ENCODE data around the gene C10orf143. TPM values are rescaled to one million over a fixed set of nuclear protein-coding genes. Genes with fewer than 3 reads are reported as not detected.
A peak's percentile ranks its signal among the peaks of the same experiment; 100 is the strongest.

The C10orf143 gene
- total RNA-seq, 1 experiment from 2014 or later: 1.6 TPM

DNA sequence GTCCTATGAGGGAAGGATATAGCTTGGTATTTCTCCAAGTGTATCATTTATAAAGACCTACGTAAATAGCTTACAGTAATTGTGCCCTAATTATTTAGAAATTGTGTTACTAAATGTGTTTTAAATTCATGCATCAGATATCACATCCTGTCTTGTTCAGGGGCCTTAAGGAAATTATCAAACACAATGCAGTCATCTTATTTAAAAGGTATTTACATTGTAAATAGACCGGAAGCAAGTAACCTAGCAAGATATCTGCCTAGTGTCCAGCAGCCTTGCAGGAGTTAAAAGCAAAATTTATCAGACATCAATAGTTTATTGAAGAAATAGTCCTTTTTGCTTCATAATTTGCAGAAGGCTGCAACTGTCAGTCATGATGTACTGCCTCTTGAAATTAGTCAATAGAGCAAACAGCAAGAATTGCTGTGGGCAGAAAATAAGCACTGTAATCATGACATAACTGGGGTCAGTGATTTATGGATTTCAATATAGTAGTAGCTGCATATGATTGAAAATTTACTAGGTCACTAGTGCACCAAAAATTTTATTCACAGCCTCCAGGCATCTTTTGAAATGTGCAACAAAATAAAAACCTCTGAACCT lies 48.7 kb upstream of the C10orf143 start (continued):
- TF ChIP-seq, protein P1, sequence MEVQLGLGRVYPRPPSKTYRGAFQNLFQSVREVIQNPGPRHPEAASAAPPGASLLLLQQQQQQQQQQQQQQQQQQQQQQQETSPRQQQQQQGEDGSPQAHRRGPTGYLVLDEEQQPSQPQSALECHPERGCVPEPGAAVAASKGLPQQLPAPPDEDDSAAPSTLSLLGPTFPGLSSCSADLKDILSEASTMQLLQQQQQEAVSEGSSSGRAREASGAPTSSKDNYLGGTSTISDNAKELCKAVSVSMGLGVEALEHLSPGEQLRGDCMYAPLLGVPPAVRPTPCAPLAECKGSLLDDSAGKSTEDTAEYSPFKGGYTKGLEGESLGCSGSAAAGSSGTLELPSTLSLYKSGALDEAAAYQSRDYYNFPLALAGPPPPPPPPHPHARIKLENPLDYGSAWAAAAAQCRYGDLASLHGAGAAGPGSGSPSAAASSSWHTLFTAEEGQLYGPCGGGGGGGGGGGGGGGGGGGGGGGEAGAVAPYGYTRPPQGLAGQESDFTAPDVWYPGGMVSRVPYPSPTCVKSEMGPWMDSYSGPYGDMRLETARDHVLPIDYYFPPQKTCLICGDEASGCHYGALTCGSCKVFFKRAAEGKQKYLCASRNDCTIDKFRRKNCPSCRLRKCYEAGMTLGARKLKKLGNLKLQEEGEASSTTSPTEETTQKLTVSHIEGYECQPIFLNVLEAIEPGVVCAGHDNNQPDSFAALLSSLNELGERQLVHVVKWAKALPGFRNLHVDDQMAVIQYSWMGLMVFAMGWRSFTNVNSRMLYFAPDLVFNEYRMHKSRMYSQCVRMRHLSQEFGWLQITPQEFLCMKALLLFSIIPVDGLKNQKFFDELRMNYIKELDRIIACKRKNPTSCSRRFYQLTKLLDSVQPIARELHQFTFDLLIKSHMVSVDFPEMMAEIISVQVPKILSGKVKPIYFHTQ (CRISPR knock-in tag; IDR thresholded peaks at IDR 0.05): no peak
- TF ChIP-seq, protein P2, sequence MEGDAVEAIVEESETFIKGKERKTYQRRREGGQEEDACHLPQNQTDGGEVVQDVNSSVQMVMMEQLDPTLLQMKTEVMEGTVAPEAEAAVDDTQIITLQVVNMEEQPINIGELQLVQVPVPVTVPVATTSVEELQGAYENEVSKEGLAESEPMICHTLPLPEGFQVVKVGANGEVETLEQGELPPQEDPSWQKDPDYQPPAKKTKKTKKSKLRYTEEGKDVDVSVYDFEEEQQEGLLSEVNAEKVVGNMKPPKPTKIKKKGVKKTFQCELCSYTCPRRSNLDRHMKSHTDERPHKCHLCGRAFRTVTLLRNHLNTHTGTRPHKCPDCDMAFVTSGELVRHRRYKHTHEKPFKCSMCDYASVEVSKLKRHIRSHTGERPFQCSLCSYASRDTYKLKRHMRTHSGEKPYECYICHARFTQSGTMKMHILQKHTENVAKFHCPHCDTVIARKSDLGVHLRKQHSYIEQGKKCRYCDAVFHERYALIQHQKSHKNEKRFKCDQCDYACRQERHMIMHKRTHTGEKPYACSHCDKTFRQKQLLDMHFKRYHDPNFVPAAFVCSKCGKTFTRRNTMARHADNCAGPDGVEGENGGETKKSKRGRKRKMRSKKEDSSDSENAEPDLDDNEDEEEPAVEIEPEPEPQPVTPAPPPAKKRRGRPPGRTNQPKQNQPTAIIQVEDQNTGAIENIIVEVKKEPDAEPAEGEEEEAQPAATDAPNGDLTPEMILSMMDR (IDR thresholded peaks at IDR 0.05): no peak
- TF ChIP-seq ZNF416 (CRISPR knock-in tag; IDR thresholded peaks at IDR 0.05): no peak

DNA sequence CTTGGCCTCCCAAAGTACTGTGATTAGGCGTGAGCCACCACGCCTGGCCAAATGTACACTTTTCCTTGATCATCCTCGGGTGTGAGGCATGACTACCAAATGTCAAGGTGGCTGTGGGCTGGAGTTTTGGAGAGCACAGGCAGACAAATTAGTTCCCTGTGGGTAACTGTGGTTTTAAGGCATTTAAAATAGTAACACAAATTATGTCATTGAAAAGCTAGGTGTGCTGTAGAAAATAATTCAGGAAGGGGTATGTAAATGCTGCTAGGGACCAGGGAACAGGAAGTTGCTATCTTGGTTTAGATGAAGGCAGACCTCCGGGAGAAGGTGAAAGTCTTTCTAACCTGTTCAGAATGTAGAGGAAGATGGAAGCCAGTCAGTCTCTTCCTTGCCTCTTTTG lies 35.4 kb upstream of the C10orf143 start:
- H3K4me3 Mint-ChIP-seq: no peak overlapping the region
- H3K36me3 Mint-ChIP-seq: peaks cover 34% of the 10 kb centered on the region
- H3K27me3 Mint-ChIP-seq (ENCODE audit: low read depth): no peaks in the 10 kb centered on the region
- DNase-seq (ENCODE audit: low spot score) (no peak), ATAC-seq (no peak)
- H3K4me1 Mint-ChIP-seq: peaks cover 24% of the 10 kb centered on the region
- POLR2A ChIA-PET: no interaction called here
- H3K9me3 Mint-ChIP-seq: no peaks in the 10 kb centered on the region
- CTCF ChIA-PET: interaction anchor here (0.8 to 1.6 kb wide), 2 partner anchors 18 to 35 kb away, joined by 3 to 6 read pairs; partner anchors contain the start of gene C10orf143
- TF ChIP-seq, protein P3, sequence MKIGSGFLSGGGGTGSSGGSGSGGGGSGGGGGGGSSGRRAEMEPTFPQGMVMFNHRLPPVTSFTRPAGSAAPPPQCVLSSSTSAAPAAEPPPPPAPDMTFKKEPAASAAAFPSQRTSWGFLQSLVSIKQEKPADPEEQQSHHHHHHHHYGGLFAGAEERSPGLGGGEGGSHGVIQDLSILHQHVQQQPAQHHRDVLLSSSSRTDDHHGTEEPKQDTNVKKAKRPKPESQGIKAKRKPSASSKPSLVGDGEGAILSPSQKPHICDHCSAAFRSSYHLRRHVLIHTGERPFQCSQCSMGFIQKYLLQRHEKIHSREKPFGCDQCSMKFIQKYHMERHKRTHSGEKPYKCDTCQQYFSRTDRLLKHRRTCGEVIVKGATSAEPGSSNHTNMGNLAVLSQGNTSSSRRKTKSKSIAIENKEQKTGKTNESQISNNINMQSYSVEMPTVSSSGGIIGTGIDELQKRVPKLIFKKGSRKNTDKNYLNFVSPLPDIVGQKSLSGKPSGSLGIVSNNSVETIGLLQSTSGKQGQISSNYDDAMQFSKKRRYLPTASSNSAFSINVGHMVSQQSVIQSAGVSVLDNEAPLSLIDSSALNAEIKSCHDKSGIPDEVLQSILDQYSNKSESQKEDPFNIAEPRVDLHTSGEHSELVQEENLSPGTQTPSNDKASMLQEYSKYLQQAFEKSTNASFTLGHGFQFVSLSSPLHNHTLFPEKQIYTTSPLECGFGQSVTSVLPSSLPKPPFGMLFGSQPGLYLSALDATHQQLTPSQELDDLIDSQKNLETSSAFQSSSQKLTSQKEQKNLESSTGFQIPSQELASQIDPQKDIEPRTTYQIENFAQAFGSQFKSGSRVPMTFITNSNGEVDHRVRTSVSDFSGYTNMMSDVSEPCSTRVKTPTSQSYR (CRISPR knock-in tag; IDR thresholded peaks at IDR 0.05): no peak
- TF ChIP-seq, protein P4, sequence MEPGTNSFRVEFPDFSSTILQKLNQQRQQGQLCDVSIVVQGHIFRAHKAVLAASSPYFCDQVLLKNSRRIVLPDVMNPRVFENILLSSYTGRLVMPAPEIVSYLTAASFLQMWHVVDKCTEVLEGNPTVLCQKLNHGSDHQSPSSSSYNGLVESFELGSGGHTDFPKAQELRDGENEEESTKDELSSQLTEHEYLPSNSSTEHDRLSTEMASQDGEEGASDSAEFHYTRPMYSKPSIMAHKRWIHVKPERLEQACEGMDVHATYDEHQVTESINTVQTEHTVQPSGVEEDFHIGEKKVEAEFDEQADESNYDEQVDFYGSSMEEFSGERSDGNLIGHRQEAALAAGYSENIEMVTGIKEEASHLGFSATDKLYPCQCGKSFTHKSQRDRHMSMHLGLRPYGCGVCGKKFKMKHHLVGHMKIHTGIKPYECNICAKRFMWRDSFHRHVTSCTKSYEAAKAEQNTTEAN (CRISPR knock-in tag; IDR thresholded peaks at IDR 0.05): no peak
- TF ChIP-seq FOXK1 (CRISPR knock-in tag; IDR thresholded peaks at IDR 0.05) (no peak), TEAD1 (CRISPR knock-in tag; IDR thresholded peaks at IDR 0.05) (no peak), ZNF138 (CRISPR knock-in tag; conservative IDR thresholded peaks at IDR 0.05) (no peak), ZNF121 (CRISPR knock-in tag; IDR thresholded peaks at IDR 0.05) (no peak), NR1H2 (CRISPR knock-in tag; IDR thresholded peaks at IDR 0.05) (no peak), CREB1 (CRISPR knock-in tag; IDR thresholded peaks at IDR 0.05) (no peak), ESRRA (CRISPR knock-in tag; IDR thresholded peaks at IDR 0.05; ENCODE audit: borderline replicate concordance) (no peak)
- TF ChIP-seq, protein P5, sequence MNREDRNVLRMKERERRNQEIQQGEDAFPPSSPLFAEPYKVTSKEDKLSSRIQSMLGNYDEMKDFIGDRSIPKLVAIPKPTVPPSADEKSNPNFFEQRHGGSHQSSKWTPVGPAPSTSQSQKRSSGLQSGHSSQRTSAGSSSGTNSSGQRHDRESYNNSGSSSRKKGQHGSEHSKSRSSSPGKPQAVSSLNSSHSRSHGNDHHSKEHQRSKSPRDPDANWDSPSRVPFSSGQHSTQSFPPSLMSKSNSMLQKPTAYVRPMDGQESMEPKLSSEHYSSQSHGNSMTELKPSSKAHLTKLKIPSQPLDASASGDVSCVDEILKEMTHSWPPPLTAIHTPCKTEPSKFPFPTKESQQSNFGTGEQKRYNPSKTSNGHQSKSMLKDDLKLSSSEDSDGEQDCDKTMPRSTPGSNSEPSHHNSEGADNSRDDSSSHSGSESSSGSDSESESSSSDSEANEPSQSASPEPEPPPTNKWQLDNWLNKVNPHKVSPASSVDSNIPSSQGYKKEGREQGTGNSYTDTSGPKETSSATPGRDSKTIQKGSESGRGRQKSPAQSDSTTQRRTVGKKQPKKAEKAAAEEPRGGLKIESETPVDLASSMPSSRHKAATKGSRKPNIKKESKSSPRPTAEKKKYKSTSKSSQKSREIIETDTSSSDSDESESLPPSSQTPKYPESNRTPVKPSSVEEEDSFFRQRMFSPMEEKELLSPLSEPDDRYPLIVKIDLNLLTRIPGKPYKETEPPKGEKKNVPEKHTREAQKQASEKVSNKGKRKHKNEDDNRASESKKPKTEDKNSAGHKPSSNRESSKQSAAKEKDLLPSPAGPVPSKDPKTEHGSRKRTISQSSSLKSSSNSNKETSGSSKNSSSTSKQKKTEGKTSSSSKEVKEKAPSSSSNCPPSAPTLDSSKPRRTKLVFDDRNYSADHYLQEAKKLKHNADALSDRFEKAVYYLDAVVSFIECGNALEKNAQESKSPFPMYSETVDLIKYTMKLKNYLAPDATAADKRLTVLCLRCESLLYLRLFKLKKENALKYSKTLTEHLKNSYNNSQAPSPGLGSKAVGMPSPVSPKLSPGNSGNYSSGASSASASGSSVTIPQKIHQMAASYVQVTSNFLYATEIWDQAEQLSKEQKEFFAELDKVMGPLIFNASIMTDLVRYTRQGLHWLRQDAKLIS (CRISPR knock-in tag; IDR thresholded peaks at IDR 0.05; ENCODE audit: borderline replicate concordance): no peak
- peak overlapping the region; percentile 74; the same call in 1 of the 2 replicates for H3K27ac Mint-ChIP-seq

Data from WTC11 (cell line).